Panc1 (cell line): ENCODE measurements around the gene THAP6. TPM values are rescaled to one million over a fixed set of nuclear protein-coding genes. Genes with fewer than 3 reads are reported as not detected.

Source experiments
- ATAC-seq: fragments of 200-7000 bp; cut with Tn5 transposase; 2 replicates; pipeline ENCODE4 v1.9.1; 2020; ENCODE audit warnings: mild to moderate bottlenecking, moderate library complexity
- BruUV-seq: library from RNA; stranded (reverse); fragments of 400-500 nt; replicated peaks from 2 replicates; lab custom pipeline; 2021; lab: Mats Ljungman, UMichigan
- CTCF ChIA-PET: fragments of 300-600 bp; sonication (Branson Sonifier 250); formaldehyde crosslinking; loops from one replicate; lab custom pipeline; 2022; ENCODE audit warnings: antibody characterized with exemption; lab: Charles Lee
- POLR2A ChIA-PET: fragments of 300-600 bp; sonication (Branson Sonifier 250); formaldehyde crosslinking; loops from one replicate; lab custom pipeline; 2022; ENCODE audit warnings: antibody characterized with exemption; lab: Charles Lee
- DNase-seq: peaks from one replicate; pipeline ENCODE4 v3.0.0-alpha.2; 2010; ENCODE audit warnings: low read depth, low spot score
- H3K27ac ChIP-seq: 2 replicates; pipeline ENCODE4 v1.5.1; 2011; ENCODE audit warnings: mild to moderate bottlenecking, low read length, inconsistent platforms
- H3K27me3 ChIP-seq: fragments of 200-500 bp; sonication (Bioruptor generic); 2 replicates; pipeline ENCODE4 v1.6.0; 2014; ENCODE audit warnings: low read length, inconsistent platforms; ENCODE audit not compliant: control insufficient read depth, insufficient read depth
- H3K36me3 ChIP-seq: fragments of 200-500 bp; sonication (Bioruptor generic); 2 replicates; pipeline ENCODE4 v1.5.1; 2014; ENCODE audit warnings: inconsistent platforms, mild to moderate bottlenecking, low read length, moderate library complexity; ENCODE audit not compliant: control insufficient read depth, insufficient read depth
- H3K4me1 ChIP-seq: 2 replicates; pipeline ENCODE4 v1.5.1; 2011; ENCODE audit warnings: inconsistent platforms, mild to moderate bottlenecking, low read length, moderate library complexity; ENCODE audit not compliant: control insufficient read depth, insufficient read depth
- H3K4me3 ChIP-seq, 2 experiments: 2 replicates each; pipeline ENCODE4 v1.5.1; 2011 to 2012; ENCODE audit warnings: low read depth in 2 of 2, low read length in 2 of 2, mild to moderate bottlenecking in 2 of 2, inconsistent platforms in 1 of 2, moderate library complexity in 1 of 2
- H3K9me3 ChIP-seq: fragments of 200-500 bp; sonication (Bioruptor generic); 2 replicates; pipeline ENCODE4 v1.5.1; 2014; ENCODE audit warnings: low read depth, mild to moderate bottlenecking, inconsistent platforms, low read length, moderate library complexity; ENCODE audit not compliant: control insufficient read depth, insufficient read depth
- POLR2AphosphoS5 ChIP-seq: IDR thresholded peaks from 2 replicates; pipeline ENCODE4 v1.6.1; 2012; ENCODE audit warnings: mild to moderate bottlenecking, low read depth, low read length, moderate library complexity
- SIN3A ChIP-seq: IDR thresholded peaks from 2 replicates; pipeline ENCODE4 v1.6.1; 2012; ENCODE audit warnings: low read depth, mild to moderate bottlenecking, low read length, moderate library complexity, borderline replicate concordance; ENCODE audit not compliant: insufficient read depth
- TCF7L2 ChIP-seq: IDR thresholded peaks from 2 replicates; pipeline ENCODE4 v1.6.1; 2011; ENCODE audit warnings: mild to moderate bottlenecking, low read depth, low read length, inconsistent platforms
- in situ Hi-C: cut with HindIII; loops from 2 replicates; pipeline ENCODE4 v1.10.0; 2016; ENCODE audit warnings: low sequenced_read_pairs, low pct_unique_long_range_greater_than_20kb
- intact Hi-C: fragments of 100-400 bp; cut with micrococcal nuclease; formaldehyde crosslinking; loops from one replicate; pipeline ENCODE4 v1.10.0; 2022; ENCODE audit not compliant: unreplicated experiment
- total RNA-seq: library from RNA; stranded (reverse); gene quantifications from one replicate; pipeline ENCODE4 v1.2.1, GENCODE V29; 2021; ENCODE audit not compliant: unreplicated experiment
- TF ChIP-seq, protein P1 (sequence below), 2 experiments: IDR thresholded peaks; 2 replicates each; pipeline ENCODE4 v1.6.1; 2011 to 2012; ENCODE audit warnings: low read depth in 2 of 2, control low read depth in 1 of 2, low read length in 1 of 2, mild to moderate bottlenecking in 1 of 2, moderate library complexity in 1 of 2; ENCODE audit not compliant: insufficient read depth in 1 of 2
- TF ChIP-seq, protein P2 (sequence below): fragments of 450-650 bp; IDR thresholded peaks from 2 replicates; pipeline ENCODE4 v1.5.1; 2017; ENCODE audit warnings: mild to moderate bottlenecking

The THAP6 gene
- total RNA-seq, 1 experiment from 2014 or later, result 13.9 TPM

DNA sequence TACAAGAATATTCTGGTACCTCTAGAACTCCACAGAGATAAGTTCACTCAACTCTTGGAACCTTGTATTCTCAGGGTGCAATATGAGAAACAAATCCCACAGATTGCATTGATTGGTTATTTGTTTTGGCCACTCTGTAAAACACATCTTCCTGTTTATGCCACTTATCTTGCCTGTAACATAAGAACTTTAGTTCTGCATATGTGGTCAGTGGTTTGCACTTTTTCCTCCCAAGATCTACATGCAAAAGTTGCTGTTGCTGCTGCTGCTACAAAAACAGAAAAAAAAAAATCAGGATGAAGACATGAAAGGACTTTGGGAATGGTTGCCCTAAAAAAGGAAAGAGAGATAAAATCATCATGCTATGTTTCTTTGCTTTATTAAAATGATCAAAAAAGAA, 51.2 kb downstream of the THAP6 start:
- intact Hi-C loops (no loop called here), in situ Hi-C loops (no loop called here)
- Histone ChIP-seq H3K9me3 (no peaks in the 10 kb centered on the region), H3K4me1 (no peaks in the 10 kb centered on the region), H3K4me3 (no peak overlapping the region), H3K36me3 (no peaks in the 10 kb centered on the region), H3K27ac (no peak overlapping the region), H3K27me3 (no peaks in the 10 kb centered on the region)
- CTCF ChIA-PET, result no interaction called here
- DNase-seq, result no peak
- TF ChIP-seq POLR2AphosphoS5 (no peak), SIN3A (no peak), TCF7L2 (no peak)
- TF ChIP-seq, protein P1, sequence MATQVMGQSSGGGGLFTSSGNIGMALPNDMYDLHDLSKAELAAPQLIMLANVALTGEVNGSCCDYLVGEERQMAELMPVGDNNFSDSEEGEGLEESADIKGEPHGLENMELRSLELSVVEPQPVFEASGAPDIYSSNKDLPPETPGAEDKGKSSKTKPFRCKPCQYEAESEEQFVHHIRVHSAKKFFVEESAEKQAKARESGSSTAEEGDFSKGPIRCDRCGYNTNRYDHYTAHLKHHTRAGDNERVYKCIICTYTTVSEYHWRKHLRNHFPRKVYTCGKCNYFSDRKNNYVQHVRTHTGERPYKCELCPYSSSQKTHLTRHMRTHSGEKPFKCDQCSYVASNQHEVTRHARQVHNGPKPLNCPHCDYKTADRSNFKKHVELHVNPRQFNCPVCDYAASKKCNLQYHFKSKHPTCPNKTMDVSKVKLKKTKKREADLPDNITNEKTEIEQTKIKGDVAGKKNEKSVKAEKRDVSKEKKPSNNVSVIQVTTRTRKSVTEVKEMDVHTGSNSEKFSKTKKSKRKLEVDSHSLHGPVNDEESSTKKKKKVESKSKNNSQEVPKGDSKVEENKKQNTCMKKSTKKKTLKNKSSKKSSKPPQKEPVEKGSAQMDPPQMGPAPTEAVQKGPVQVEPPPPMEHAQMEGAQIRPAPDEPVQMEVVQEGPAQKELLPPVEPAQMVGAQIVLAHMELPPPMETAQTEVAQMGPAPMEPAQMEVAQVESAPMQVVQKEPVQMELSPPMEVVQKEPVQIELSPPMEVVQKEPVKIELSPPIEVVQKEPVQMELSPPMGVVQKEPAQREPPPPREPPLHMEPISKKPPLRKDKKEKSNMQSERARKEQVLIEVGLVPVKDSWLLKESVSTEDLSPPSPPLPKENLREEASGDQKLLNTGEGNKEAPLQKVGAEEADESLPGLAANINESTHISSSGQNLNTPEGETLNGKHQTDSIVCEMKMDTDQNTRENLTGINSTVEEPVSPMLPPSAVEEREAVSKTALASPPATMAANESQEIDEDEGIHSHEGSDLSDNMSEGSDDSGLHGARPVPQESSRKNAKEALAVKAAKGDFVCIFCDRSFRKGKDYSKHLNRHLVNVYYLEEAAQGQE (IDR thresholded peaks at IDR 0.05; ENCODE audit: insufficient read depth in 1 of 2, low read depth in 2 of 2, low read length in 1 of 2), result no peak
- TF ChIP-seq, protein P2, sequence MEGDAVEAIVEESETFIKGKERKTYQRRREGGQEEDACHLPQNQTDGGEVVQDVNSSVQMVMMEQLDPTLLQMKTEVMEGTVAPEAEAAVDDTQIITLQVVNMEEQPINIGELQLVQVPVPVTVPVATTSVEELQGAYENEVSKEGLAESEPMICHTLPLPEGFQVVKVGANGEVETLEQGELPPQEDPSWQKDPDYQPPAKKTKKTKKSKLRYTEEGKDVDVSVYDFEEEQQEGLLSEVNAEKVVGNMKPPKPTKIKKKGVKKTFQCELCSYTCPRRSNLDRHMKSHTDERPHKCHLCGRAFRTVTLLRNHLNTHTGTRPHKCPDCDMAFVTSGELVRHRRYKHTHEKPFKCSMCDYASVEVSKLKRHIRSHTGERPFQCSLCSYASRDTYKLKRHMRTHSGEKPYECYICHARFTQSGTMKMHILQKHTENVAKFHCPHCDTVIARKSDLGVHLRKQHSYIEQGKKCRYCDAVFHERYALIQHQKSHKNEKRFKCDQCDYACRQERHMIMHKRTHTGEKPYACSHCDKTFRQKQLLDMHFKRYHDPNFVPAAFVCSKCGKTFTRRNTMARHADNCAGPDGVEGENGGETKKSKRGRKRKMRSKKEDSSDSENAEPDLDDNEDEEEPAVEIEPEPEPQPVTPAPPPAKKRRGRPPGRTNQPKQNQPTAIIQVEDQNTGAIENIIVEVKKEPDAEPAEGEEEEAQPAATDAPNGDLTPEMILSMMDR, result no peak
- POLR2A ChIA-PET, result no interaction called here
- no TSS peak for BruUV-seq
- no peak for ATAC-seq

DNA sequence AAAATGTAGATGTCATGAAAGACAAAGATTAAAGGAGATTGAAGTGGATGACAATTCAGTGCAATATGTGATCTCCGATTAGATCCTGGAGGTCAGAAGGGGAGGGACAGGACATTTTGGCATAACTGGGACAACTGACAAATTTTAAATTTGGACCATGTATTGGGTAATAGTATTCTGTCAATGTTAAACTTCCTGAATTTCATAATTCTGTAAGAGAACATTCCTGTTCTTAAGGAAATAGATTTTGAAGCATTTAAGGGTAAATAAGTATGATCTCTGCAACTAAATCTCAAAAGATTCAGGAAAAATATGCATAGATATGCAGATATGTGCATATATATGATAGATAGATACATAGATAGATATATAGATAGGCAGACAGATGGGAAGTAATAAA, 52.6 kb downstream of the THAP6 start:
- Histone ChIP-seq H3K36me3 (no peaks in the 10 kb centered on the region), H3K27ac (no peak overlapping the region), H3K27me3 (no peaks in the 10 kb centered on the region), H3K9me3 (no peaks in the 10 kb centered on the region), H3K4me3 (no peak overlapping the region), H3K4me1 (no peaks in the 10 kb centered on the region)
- ChIA-PET POLR2A (no interaction called here), CTCF (no interaction called here)
- in situ Hi-C loops, result no loop called here
- no TSS peak for BruUV-seq
- no peak for TF ChIP-seq POLR2AphosphoS5
- no peak for TF ChIP-seq SIN3A
- no peak for TF ChIP-seq TCF7L2
- TF ChIP-seq, protein P2, result no peak
- TF ChIP-seq, protein P1 (IDR thresholded peaks at IDR 0.05; ENCODE audit: insufficient read depth in 1 of 2, low read depth in 2 of 2, low read length in 1 of 2), result no peak
- ATAC-seq (no peak), DNase-seq (no peak)
- intact Hi-C loops, result no loop called here
